GM18511 (cell line): ENCODE data around the gene CLIP2.
"Not testable (repeated sequence)": the region's sequence is repeated elsewhere in the genome, so short reads cannot be mapped to it uniquely, and the experiment has no call there.

ENCODE experiments used
- ATAC-seq: cut with Tn5 transposase; IDR thresholded peaks from one replicate; pipeline ENCODE4 v1.9.1; 2021; ENCODE audit warnings: mild to moderate bottlenecking, moderate library complexity; ENCODE audit not compliant: unreplicated experiment

The CLIP2 gene

GRCh38 chr7:74428023-74428422 is 138.8 kb downstream of the CLIP2 start:
- no peak for ATAC-seq

GRCh38 chr7:74429153-74429747 is 140.0 kb downstream of the CLIP2 start:
- ATAC-seq, result no peak

GRCh38 chr7:74430409-74430808 is 141.2 kb downstream of the CLIP2 start:
- not testable (repeated sequence) for ATAC-seq

GRCh38 chr7:74430961-74431466 is 141.8 kb downstream of the CLIP2 start:
- ATAC-seq, result no peak

GRCh38 chr7:74437291-74437571 is 148.0 kb downstream of the CLIP2 start:
- not testable (repeated sequence) for ATAC-seq

GRCh38 chr7:74438327-74438726 is 149.1 kb downstream of the CLIP2 start:
- no peak for ATAC-seq

- ATAC-seq, result no peak
Observed at GRCh38 chr7:74439541-74439940, 150.3 kb downstream of the CLIP2 start.

- ATAC-seq, result not testable (repeated sequence)
Observed at GRCh38 chr7:74440143-74440542, 150.9 kb downstream of the CLIP2 start.

- ATAC-seq, result no peak
Observed at GRCh38 chr7:74441801-74442200, 152.6 kb downstream of the CLIP2 start.

- ATAC-seq, result no peak
Observed at GRCh38 chr7:74443543-74444247, 154.5 kb downstream of the CLIP2 start.

- no peak for ATAC-seq
Observed at GRCh38 chr7:74449144-74449543, 159.9 kb downstream of the CLIP2 start.

GRCh38 chr7:74449809-74450397 is 160.7 kb downstream of the CLIP2 start:
- no peak for ATAC-seq

- no peak for ATAC-seq
Observed at GRCh38 chr7:74452748-74453321, 163.6 kb downstream of the CLIP2 start.

GRCh38 chr7:74453322-74454011 is 164.3 kb downstream of the CLIP2 start, which contains the start of gene GTF2IRD1:
Gene GTF2IRD1, plus strand, starts transcription at chr7:74453906. Its CDS starts 54,175 bp downstream, at chr7:74508081.
- ATAC-seq, result peak; percentile 57

- ATAC-seq, result no peak
Observed at GRCh38 chr7:74454021-74454924, 165.1 kb downstream of the CLIP2 start.

GRCh38 chr7:74454925-74455288 is 165.7 kb downstream of the CLIP2 start:
- ATAC-seq, result no peak

- no peak for ATAC-seq
Observed at GRCh38 chr7:74455291-74455804, 166.1 kb downstream of the CLIP2 start.
